SH-SY5Y (cell line): ENCODE data around the gene HOXA1.

Source experiments
- GATA2 ChIP-seq: IDR thresholded peaks from 2 replicates; pipeline ENCODE4 v1.6.1; 2011; ENCODE audit warnings: mild to moderate bottlenecking, low read depth, low read length
- GATA3 ChIP-seq: IDR thresholded peaks from 2 replicates; pipeline ENCODE4 v1.6.1; 2011; ENCODE audit warnings: low read depth, mild to moderate bottlenecking, low read length, moderate library complexity

DNA sequence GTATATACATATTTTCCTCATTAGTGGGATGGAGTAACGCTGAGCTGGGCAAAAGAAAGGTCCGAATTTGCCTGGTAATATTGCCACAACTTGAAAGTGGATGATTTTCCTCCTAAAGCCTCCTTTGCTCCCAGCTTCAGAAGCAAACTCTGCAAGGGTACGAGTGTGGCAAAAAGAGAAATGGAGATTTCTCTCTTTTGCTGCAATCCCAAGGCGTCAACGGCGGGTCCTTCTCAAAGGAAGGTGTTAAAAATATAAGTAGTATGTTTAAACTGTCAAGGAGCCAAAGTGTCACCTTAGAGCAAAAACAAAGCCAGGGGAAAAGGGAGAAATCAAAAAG, 19.1 kb upstream of the HOXA1 start:
- TF ChIP-seq GATA3 (no peak), GATA2 (no peak)
